NCI-H2171 (cell line): ENCODE data around the gene DHRS3.

Experiments
- DNase-seq: peaks from one replicate; lab custom pipeline; 2025; lab: John Stamatoyannopoulos, UW

Gene DHRS3

DNA sequence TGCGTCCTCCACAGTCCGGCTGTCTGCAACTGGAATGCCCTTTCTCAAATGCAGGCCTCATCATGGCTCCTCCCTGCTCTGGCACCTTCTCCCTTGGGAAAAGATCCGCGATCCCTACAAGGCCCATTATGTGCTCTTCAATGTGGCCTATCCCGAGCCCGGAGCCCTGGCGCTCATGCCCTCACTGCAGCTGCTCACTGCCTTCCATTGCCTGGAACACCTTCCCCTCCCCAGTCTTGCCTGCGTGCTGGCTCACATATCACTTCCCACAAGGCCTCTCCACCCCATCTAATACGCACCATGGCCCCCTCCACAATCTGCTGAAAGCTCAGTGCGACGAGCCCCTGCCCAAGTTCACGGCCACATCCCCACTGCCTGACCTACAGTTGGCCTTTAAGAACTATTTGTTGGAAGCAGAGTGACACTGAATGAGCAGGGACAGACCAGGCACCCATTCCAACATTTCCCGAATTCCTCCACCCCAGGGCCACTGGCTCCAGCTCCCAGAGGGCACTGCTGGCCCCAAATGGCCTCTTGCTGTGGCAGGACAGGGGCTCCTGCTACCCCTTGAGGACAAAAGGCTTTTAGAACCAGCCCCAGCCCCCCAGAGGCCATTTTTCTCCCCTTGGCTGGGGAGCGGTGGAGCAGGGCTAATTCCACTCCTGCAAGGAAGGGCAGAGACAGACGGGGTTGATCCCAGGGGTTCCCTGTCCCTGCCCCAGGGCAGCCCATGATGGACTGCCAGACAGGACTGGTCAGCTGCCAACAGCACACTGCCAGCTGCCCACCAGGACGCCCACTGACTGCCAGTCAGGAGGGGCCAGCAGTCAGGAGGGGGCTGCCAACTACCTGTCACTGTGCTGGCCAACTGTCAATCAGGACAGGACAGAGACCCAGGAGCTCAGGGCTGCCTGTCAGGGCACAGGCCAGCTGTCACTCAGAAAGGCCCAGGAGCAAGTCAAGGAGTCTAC lies 64.8 kb downstream of the DHRS3 start:
- DNase-seq, result no peak

DNA sequence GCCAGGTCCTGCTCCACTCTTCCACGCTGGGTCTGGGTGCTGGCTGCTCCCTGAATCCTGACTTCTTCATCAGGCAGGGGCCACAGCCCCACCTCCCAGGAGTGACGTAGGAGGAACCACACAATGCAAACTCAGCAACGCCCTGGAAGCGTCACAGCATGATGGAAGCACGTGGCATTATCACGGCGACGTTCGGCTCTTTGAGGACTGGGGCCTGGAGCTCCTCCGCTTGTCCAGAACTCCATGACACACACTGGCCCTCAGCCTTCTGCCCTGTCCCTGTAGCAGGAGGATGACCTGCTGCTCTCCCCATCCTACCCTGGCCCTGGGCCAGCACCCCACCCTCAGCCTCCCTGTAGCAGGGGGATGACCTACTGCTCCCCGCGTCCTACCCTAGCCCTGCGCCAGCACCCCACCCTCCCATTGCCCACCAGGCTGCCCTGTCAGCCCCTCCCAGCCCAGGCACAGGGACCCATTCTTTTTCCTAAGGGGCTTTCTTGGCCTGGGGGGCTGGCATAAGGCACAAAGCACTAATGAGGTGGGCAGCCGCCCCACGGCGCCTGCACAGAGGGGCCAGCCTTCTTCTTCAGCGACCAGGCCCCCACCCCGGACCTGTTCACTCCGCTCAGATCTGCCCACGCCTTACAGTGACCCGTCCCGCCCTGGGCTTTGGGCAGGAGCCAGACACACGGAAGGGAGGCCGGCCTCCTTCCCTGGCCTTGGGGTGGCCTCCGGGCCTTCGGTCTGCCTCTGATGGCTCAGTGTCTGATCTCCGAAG lies 65.7 kb downstream of the DHRS3 start:
- no peak for DNase-seq

DNA sequence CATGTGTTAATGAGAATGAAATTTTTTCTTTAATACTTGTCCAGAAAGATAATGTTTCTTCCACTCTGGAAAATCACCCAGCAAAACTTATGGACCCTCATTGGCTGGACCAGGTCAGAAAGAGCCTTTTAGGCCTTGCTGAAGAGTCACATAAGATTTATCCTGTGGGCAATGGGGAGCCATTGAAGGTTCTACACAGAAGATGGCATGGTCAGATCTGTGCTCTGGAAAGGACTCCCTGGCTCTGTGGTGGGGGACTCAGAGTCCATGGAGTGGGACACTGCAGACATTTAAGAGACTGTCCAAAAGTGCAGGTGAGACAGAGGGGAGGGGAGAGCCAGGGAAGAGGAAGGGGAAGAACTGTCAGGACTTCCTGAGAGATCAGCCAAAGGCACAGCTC lies 66.4 kb downstream of the DHRS3 start:
- DNase-seq, result no peak

DNA sequence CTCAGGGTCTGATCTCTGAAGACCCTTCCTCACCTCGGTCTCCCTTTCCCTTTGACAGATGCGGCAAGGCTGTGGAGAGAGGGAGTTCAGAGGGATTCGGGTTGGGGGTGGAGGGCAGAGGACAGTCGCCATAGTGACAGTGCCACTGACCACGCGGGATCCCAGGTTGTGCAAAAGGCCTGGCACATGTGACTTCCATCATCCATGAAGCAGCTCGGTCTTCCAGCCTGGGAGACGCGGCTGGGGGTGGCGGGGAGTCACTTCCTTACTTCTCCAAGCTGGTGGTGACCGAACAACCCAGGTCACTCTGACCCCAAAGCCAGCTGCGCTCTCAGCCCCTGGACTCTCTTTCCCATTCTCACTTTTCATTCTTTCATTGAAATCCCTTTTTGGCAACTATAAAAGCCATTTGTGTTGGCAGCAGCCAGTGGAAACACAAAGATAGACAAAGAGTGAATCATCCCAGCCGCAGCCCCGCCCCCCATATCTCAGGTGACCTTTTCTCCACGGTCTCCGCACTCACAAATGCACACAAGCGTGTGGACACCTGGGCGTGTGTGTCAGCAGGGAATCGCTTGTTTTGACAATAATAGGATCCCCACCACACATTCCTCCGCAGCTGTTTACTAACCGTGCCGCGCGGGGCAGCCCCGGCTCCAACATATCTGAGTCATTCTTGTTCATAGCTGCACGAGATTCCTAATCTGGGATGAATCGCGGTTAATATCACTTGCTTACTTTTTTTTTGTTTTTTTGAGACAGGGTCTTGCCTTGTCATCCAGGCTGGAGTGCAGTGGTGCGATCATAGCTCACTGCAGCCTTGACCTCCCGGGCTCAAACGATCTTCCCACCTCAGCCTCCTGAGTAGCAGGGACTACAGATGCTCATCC lies 68.3 kb downstream of the DHRS3 start:
- DNase-seq, result peak; percentile 47

DNA sequence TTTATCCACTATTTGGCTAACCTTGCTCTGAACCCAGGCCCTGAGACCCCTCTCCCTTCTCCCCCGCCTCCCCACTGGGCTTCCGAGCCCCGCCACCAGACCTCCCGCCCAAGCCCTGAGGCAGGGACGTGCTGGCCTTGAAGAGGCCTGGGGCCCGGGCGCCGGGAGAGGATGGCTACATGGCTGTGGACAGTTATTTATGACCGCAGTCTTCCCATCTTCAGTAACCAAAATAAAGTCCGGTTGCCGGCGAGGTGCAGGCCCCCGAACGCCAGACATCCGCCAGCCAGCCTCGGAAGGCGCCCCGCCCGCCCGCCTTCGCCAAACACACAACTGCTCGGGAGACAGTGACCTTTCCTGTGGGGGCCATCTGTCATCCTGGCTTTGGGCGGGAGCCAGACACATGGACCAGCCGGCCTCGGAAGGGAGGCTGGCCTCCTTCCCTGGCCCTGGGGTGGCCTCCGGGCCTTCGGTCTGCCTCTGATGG lies 69.0 kb downstream of the DHRS3 start:
- no peak for DNase-seq

DNA sequence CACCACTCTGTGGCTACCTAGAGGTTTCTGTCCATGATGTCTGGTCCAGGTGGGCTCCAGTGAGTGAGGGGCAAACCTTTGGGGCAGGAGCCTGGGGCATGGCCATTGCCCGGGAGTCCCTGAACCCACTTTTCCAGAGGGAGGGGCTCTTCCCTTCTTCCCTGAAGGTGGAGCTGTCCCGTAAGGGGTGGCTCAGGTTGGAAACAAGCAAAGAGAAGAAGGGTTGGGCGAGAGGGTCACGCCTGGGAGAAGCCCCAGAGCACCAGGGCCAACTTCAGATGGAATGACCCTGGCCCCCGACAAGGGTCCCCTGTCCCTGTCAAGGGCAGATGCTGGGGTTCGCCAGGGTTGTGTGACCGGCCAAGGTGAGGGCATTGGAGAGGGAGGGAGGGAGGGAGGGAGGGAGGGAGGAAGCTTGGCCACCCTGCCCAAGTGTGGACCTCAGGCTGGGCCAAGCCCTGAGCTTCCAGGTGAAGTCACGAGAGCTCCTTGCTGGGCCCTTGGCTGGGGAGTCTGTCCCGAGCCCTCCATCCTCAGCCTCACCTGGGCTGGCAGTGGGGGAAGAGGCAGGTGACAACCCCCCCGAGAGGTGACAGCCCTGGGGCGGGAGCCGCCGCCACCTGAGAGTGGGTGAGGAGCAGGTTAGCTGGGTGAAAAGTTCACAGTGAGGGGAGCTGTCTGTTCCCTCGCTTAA lies 69.6 kb downstream of the DHRS3 start:
- no peak for DNase-seq

DNA sequence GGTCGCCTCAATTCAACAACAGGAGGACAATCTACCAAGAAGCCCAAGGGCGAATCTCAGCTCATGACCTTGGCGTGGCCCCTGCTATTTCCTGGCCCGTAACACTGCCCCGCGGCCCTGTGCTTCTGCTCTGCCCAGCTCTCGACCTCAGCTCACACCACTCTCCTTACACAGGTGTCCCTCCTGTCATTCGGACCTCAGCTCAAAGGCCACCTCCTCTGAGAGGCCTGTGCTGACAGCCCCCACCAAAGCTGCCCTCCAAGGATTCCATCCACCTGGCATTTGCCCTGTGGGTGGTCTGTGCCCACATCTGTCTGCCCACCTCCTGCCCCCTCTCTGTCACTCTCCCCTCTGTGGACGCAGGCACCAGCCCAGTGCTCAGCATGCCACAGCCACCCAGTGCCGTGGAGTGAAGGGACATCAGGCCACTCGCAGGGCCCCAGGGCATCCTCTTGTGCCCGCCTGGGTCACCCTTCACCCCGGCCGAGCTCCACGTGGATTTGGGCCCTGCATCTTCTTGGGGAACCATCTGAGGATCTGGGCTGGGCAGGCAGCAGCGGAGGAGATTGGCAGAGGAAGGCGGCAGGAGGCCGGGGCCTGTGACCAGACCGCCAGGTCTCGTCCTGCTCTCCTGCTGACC lies 70.3 kb downstream of the DHRS3 start:
- no peak for DNase-seq

DNA sequence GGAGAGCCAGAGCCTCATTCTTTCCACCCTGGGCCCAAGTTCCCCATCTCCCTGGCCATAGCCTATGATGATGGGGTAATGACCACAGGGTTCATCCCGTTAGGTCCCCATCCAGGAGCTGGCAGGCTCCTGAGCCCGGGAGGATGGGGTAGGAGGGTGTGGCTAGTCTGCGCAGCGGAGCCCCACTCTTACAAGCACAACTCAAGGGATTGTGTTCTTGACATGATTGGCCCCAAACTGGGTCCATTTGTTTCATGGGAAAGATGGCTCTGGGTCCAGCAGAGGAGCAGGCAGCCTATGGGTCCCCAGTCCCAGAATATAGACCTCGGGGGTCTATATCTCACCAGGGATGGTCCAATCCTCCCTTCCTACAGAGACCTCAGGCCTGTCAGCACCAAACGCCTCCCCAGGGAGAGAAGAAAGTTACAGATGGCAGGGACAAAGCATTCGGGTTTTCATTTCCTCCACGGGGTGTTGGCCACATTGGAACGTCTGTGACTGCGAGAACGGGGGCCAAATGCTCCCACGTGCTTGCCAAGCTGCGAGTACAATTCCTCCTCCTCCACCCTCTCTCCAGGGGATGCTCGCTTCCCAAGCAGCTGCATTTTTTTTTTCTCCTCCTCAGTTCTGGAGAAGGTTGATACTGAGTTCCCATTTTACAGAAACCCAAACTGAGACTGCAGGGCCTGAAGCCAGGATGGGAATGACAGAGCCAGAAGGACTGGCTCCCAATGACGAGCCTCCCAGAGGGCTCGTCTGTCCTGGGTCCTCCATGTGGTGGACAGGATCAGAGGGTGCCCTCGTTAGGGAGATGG lies 71.0 kb downstream of the DHRS3 start:
- peak; percentile 11 for DNase-seq

DNA sequence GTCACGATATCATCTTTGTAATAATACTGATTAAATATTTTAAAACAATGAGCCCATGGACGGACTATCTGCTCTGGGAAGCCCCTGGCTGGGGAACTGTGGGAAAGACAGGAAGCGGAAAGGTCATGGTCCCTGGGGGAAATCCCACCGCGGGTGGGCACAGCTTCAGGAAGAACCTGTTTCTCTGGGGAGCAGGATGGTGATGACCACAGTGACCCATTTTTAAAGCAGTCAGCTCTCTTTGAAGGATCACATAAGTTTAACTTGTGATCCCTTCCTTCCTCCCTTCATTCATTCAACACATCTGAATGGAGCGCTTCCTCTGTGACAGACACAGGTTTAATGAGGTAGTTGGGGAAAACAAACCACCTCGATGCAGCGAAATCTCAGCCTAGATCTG lies 73.0 kb downstream of the DHRS3 start:
- DNase-seq, result no peak

DNA sequence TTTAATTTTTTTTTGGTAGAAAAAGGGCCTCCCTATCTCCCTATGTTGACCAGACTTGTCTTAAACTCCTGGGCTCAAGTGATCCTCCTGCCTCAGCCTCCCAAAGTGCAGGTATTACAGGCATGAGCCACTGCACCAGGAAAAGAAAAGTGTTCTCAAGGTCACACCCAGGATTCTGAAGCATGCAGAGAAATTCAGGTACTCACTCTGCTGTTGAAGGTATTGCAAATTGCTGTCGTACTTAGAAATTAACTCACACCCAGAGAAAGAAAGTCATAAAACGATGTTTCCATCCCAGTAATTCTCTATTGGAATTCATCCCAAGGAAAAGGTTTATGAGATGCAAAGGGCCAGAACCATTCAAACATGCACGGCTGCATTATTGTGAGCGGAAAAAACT lies 73.7 kb downstream of the DHRS3 start:
- DNase-seq, result no peak

DNA sequence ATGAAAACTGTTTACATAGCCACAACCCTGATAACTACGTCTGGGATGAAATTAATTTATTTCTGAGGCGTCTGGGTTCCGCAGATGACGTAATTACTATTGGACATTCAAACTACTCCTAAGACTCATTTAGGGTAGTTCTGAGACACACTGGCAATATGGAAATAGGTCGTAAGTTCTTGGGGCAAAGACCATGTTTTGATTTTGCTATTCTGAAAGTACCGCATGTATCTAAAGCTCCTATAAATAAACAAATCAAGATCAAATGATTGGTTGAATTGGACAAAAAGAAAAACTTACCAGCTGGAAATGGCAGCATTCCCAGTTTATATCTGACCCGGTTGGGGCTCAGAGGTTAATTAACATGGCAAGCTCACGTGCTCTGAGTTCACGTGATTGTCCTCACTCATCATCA lies 74.3 kb downstream of the DHRS3 start:
- no peak for DNase-seq

DNA sequence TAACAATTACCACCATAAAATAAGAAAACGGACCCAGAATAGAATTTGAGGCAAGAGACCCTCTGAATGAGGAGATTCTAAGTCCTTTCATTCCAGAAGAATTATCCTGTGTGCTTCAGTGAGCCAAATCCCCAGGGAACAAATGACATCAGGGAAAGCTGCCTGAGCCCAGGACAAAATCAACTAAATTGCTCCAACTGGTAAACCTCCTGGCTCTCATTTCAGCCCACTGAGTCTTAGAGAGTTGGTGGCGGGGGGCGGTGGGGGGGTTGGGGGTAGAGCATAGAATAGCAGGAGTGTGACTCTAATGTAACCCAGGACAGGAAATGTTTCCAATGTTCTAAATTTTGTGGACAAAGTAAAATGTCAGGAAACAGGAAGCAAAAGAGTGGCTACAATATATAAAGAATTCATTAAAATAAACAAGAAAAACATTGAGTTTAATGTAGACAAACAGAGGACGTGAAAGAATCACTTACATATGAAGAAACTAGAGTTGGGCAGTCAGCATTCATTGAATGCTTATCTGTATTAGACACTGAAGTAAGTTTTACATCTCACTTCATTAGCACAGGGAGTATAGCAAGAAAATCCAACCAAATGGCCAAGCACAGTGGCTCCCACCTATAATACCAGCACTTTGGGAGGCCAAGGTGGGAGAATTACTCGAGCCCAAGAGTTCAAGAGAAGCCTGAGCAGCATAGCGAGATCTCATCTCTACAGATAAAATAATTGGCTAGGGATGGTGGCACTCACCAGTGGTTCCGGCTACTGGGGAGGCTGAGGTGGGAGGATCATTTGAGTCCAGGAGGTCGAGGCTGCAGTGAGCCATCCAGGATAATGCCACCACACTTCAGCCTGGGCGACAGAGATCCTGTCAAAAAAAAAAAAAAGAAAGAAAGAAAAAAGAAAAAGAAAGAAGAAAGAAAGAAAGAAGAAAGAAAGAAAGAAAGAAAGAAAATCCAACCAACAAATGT lies 75.1 kb downstream of the DHRS3 start:
- DNase-seq, result peak; percentile 60

DNA sequence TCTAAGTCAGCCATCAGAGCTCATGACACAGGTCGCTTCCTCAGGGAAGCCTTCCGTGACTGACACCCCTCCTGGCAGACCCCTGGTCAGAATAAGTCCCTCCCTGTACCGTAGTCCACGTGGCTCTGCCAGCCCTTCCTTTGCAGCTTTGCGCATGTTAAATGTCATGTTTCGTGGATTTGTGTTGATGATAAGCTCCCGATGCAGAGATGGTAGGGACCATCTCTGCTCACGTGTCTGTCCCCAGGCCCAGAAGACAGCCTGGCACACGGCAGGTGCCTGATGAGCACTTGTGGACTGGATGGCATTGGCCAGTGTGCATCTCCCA lies 75.9 kb downstream of the DHRS3 start:
- DNase-seq, result no peak

DNA sequence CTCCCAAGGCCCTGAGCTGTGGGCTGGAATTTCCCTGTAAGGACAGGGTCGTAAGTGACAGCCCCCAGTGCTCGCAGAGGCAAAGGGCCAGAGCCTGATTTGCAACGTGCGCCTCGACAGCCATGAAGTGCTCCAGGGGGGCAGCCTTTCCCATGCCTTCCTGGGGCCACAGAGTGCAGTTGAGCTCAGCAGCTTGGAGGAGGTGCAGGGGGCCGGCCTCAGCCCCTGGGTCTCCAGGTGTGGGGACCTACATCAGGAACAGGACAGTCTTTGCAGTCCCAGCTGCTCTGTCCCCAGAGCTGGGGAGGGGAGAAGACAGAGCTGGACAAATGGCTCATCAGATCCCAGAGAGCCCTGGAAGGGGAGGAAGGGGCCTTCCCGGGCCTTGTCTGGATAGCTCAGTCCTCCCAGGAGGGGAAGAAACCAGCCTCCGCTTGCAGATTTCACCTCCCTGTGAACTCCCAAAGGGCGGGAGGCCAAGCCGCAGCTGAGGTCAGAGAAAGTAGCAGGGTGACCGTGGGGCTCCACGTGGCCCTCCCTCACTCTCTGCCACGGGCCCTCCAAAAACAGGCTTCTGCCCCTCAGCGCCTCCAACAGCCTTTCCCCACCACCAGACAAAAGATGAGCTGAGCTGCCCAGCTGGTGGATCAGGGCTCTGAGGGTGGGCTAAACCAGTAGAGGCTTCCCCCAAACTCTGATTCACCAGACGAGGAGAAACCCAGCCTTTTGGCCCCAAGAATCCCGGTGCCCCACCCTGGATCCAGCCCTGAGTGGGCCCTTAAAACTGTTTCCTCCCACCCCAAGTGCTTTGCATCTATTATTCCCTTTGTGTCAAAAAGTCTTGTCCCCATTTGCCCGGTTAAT lies 76.5 kb downstream of the DHRS3 start:
- DNase-seq, result no peak

DNA sequence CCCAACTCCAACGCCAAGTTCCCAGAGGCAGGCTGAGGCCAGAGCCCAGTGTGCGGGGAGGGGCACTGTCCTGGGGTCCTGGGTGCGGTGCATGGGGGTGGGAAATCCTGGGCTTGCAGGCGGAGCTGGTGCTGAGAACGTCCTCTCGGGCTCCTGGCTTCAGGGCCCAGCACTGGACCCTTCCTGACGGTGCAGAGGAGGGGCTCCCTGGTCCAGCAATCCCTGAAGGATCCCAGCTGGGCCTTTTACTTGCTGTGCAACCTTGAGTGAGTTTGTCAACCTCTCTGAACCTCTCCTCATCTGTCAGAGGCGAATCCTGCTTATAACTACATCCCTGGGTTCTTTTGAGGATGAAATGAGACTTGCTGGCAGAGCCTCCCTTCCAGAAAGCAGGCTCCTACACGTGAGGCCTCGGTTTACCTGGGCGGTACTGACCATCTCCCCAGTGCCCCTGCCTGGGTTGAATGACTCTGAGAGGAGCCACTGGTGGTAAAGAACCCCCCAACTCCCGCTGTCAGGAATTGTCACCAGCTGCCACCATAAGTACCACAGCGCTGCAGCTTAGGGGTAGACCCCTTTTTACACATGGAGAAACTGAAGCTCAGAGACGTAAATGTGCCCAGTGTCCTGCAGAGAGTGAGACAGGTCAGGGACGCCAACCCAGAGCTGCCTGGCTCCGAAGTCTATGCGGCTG lies 77.3 kb downstream of the DHRS3 start:
- DNase-seq, result no peak

DNA sequence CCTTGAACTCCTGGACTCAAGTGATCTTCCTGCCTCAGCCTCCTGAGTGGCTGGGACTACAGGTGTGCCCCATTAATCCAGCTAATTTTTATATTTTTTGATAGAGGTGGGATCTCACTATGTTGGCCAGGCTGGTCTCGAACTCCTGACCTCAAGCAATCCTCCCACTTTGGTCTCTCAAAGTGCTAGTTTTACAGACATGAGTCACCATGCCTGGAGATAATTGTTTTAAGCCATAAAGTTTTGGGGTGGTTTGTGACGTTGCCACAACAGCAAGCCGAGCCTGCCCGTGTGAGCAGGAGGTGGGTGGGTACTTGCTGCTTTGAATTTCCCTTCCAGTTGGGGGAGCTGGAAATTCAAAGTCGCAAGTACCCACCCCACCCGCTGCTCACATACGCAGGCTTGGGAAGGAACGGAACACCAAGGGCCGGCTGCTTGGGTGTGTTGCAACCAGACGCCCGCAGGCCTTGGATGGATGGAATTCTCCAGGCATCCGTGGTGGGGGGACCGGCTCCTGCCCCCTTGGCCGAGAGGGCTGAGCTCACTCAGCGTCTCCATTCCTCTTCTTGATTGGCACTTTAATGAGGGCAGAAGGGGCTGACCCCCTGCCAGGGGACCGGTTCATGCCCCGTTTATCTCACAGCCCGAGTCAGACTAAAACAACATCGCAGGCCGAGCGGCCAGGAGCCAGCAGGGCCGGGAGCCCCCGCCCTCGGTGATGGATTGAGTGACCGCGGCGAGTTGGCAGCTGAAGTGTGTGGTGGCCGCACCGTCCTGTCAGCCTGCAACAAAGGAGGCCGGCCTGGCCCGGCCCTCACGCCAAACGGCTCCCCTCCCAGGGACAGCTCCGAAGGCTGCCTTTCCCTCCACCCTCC lies 78.1 kb downstream of the DHRS3 start:
- DNase-seq, result no peak
